Caki2 (cell line): ENCODE data around the gene KLF15. TPM values are rescaled to one million over a fixed set of nuclear protein-coding genes. Genes with fewer than 3 reads are reported as not detected.

ENCODE experiments used
- DNase-seq: peaks from one replicate; pipeline ENCODE4 v3.0.0-alpha.2; 2015; ENCODE audit warnings: low read depth
- in situ Hi-C: cut with HindIII; loops from 2 replicates; pipeline ENCODE4 v1.10.0; 2016; ENCODE audit warnings: low sequenced_read_pairs, low pct_unique_long_range_greater_than_20kb, mixed read lengths
- total RNA-seq: library from RNA; depleted of rRNA; stranded (reverse); fragments of >200 nt; shearing (Covaris generic); gene quantifications from 2 replicates; pipeline ENCODE4 v1.2.3, GENCODE V29; 2014; ENCODE audit warnings: low replicate concordance; rRNA removed

KLF15 gene
- total RNA-seq: not detected in 2 replicates

GRCh38 chr3:126357295-126358037 is at the start of gene KLF15:
TSS of gene KLF15 (minus strand) at chr3:126357408. CDS start at chr3:126352922, 4,486 bp downstream.
- in situ Hi-C loops: no loop called here
- peak; percentile 50 for DNase-seq

GRCh38 chr3:126406389-126407296 is 49.4 kb upstream of the KLF15 start:
- in situ Hi-C loops: no loop called here
- no peak for DNase-seq

- in situ Hi-C loops: no loop called here
- DNase-seq: no peak
Measured at GRCh38 chr3:126402666-126403302, 45.6 kb upstream of the KLF15 start.

- in situ Hi-C loops: no loop called here
- DNase-seq: no peak
Measured at GRCh38 chr3:126402178-126402577, 45.0 kb upstream of the KLF15 start.

- DNase-seq: no peak
- in situ Hi-C loops: no loop called here
Measured at GRCh38 chr3:126401611-126402160, 44.5 kb upstream of the KLF15 start.

- DNase-seq: no peak
- in situ Hi-C loops: no loop called here
Measured at GRCh38 chr3:126399756-126400155, 42.5 kb upstream of the KLF15 start.

GRCh38 chr3:126399351-126399735 is 42.1 kb upstream of the KLF15 start:
- in situ Hi-C loops: no loop called here

GRCh38 chr3:126398423-126399350 is 41.5 kb upstream of the KLF15 start:
- in situ Hi-C loops: no loop called here
- no peak for DNase-seq

More at GRCh38 chr3:126399351-126399735, 42.1 kb upstream of the KLF15 start:
- no peak for DNase-seq

GRCh38 chr3:126397610-126398422 is 40.6 kb upstream of the KLF15 start:
- DNase-seq: no peak
- in situ Hi-C loops: no loop called here

- in situ Hi-C loops: no loop called here
Measured at GRCh38 chr3:126396536-126396935, 39.3 kb upstream of the KLF15 start.

GRCh38 chr3:126395846-126396513 is 38.8 kb upstream of the KLF15 start:
- in situ Hi-C loops: no loop called here
- DNase-seq: no peak

More at GRCh38 chr3:126396536-126396935, 39.3 kb upstream of the KLF15 start:
- no peak for DNase-seq

- DNase-seq: no peak
- in situ Hi-C loops: no loop called here
Measured at GRCh38 chr3:126394977-126395321, 37.7 kb upstream of the KLF15 start.

GRCh38 chr3:126394179-126394976 is 37.2 kb upstream of the KLF15 start, which contains the start of gene CFAP100:
TSS of gene CFAP100 (plus strand) at chr3:126394909. CDS start at chr3:126396001, 1,092 bp downstream.
- DNase-seq: no peak
- in situ Hi-C loops: no loop called here

GRCh38 chr3:126393563-126393962 is 36.4 kb upstream of the KLF15 start:
- DNase-seq: no peak
- in situ Hi-C loops: no loop called here

- no peak for DNase-seq
- in situ Hi-C loops: no loop called here
Measured at GRCh38 chr3:126392246-126392645, 35.0 kb upstream of the KLF15 start.
